Central memory CD8-positive, alpha-beta T cell (primary cell): ENCODE results near the gene TTC3.
A peak's percentile ranks its signal among the peaks of the same experiment; 100 is the strongest.

Source experiments
- ATAC-seq: fragments of 150-1000 bp; cut with Tn5 transposase; replicated peaks from 2 replicates; pipeline ENCODE4 v1.10.0; 2022; ENCODE audit warnings: mild to moderate bottlenecking, moderate FRiP score, moderate number of reproducible peaks; ENCODE audit not compliant: poor library complexity, severe bottlenecking; ENCODE audit errors: extremely low read depth
- DNase-seq, 2 donors: peaks; one replicate each; pipeline ENCODE4 v3.0.0; 2021; ENCODE audit warnings: low spot score in 2 of 2
- H3K27ac Mint-ChIP-seq: one replicate; pipeline ENCODE4 v1.8.0; 2022; ENCODE audit warnings: low read depth, mild to moderate bottlenecking, moderate library complexity, mixed read lengths
- H3K27me3 Mint-ChIP-seq: one replicate; pipeline ENCODE4 v1.8.0; 2022; ENCODE audit warnings: mixed read lengths
- H3K36me3 Mint-ChIP-seq: one replicate; pipeline ENCODE4 v1.8.0; 2022; ENCODE audit warnings: mild to moderate bottlenecking, moderate library complexity, mixed read lengths; ENCODE audit not compliant: insufficient read depth
- H3K4me1 Mint-ChIP-seq: one replicate; pipeline ENCODE4 v1.8.0; 2022; ENCODE audit warnings: mixed read lengths
- H3K4me3 Mint-ChIP-seq: one replicate; pipeline ENCODE4 v1.8.0; 2022; ENCODE audit warnings: mild to moderate bottlenecking, moderate library complexity, mixed read lengths
- H3K9me3 Mint-ChIP-seq: one replicate; pipeline ENCODE4 v1.8.0; 2022; ENCODE audit warnings: mixed read lengths

TTC3 gene

DNA sequence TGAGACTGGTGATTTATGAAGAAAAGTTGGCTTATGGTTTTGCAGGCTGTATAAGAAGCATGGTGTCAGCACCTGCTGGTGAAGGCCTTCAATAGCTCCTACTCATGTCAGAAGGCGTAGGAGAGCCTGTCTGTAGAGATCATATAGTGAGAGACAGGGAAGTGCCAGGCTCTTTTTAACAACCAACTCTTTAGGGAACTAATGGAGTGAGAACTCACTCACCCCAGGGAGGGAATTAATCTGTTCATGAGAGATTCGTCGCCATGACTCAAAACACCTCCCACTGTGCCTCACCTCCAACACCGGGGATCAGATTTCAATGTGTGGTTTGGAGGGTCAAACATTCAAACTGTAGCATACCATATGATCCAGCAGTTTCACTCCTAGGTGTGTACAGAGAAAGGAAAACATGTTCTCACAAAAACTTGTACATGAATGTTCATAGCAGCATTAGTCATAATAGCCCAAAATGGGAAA is 72.6 kb downstream of the TTC3 start:
- Mint-ChIP-seq H3K36me3 (peaks cover 35% of the 10 kb centered on the region), H3K27ac (no peak overlapping the region)

DNA sequence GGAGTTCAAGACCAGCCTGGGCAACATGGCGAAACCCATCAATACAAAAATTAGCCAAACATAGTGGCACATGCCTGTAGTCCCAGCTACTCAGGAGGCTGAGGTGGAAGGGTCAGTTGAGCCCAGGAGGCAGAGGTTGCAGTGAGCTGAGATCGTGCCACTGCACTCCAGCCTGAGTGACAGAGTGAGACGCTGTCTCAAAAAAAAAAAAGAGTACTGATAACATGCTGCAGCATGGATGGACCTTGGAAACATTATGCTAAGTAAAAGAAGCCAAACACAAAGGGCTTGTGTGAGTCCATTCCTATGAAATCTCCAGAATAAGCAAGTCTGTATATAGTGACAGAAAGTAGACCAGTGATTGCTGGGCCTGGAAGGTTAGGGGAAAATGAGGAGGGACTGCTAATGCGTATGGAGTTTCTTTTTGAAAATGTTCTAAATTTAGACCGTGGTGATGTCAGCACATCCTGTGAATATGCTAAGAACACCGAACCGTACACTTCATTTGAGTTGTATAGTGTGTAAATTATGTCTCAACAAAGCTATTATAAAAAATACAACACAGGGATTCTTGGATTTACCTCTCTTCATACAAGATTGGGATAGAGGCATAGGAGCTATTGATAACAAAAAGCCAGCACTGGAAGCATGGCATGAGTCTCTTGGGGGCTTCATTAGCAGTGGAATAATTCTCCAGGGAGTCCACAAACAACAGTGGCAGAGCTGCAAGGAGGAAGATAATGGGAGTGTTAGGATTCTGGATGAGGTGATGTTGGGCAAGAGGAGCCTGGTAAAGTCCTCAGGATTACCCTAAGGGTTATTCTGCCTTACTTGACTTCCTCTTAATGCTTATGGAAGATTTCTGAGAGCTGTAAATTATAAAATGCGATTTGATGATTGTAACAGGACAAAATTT is 73.5 kb downstream of the TTC3 start:
- no peak overlapping the region for H3K4me3 Mint-ChIP-seq
- peaks cover 40% of the 10 kb centered on the region for H3K36me3 Mint-ChIP-seq
- H3K27me3 Mint-ChIP-seq = no peaks in the 10 kb centered on the region
- no peak for ATAC-seq
- no peak overlapping the region for H3K27ac Mint-ChIP-seq
- no peaks in the 10 kb centered on the region for H3K9me3 Mint-ChIP-seq
- H3K4me1 Mint-ChIP-seq = no peaks in the 10 kb centered on the region
- DNase-seq = no peak

More for the DNA sequence above, 72.6 kb downstream of the TTC3 start:
- ATAC-seq (no peak), DNase-seq (no peak)
- Mint-ChIP-seq H3K4me1 (no peaks in the 10 kb centered on the region), H3K4me3 (no peak overlapping the region), H3K9me3 (no peaks in the 10 kb centered on the region), H3K27me3 (no peaks in the 10 kb centered on the region)

DNA sequence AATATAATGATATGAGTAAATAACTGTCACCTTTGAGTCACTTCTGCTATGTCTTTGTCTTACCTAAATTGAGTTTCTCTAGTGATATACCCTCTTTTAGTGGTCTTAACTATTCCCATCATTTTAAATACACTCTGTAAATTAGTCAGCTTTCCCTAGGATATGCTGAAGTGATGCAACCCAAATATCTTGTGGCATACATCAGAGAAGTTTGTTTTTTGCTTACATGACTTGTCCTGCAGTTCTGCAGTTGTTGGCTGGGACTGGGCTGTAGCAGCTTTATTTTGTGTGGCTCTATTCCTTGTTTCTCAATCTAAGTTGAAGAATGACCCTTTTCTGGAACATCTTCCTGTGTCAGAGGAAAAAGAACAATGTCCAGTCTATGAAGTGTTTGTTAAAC is 76.4 kb downstream of the TTC3 start:
- H3K4me3 Mint-ChIP-seq = no peak overlapping the region

GRCh38 chr21:37153196-37153934 is 80.3 kb downstream of the TTC3 start:
- DNase-seq (no peak), ATAC-seq (no peak)
- no peaks in the 10 kb centered on the region for H3K9me3 Mint-ChIP-seq

More for the DNA sequence above, 76.4 kb downstream of the TTC3 start:
- Mint-ChIP-seq H3K36me3 (peaks cover 52% of the 10 kb centered on the region), H3K4me1 (no peaks in the 10 kb centered on the region), H3K27me3 (no peaks in the 10 kb centered on the region), H3K27ac (no peak overlapping the region), H3K9me3 (no peaks in the 10 kb centered on the region)
- no peak for ATAC-seq
- DNase-seq = no peak

DNA sequence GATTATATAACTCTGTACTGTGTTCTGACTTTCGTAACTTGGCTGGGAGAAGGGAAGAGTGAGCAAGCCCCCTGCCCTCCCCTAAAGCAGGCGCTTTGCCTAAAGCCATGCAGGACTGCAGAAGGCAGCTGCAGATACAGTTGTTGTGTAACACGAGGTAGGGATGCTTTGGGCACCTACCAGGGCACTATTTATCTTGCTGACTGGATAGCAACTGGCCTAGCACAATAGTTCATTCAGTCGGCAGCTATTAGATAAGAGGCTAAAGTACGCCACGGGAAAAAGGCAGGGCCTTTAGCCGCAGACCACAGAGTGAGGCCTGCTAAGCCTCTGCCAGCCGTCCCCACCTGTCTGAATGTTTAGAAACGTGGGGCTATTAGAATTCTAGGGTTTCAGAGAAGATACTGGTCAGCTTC is 80.9 kb downstream of the TTC3 start:
- Mint-ChIP-seq H3K4me3 (no peak overlapping the region), H3K4me1 (no peaks in the 10 kb centered on the region), H3K36me3 (peaks cover 42% of the 10 kb centered on the region), H3K9me3 (no peaks in the 10 kb centered on the region), H3K27me3 (no peaks in the 10 kb centered on the region), H3K27ac (no peak overlapping the region)
- ATAC-seq = no peak
- DNase-seq = no peak

More at GRCh38 chr21:37153196-37153934, 80.3 kb downstream of the TTC3 start:
- Mint-ChIP-seq H3K4me3 (no peak overlapping the region), H3K27ac (no peak overlapping the region), H3K27me3 (no peaks in the 10 kb centered on the region), H3K36me3 (peaks cover 41% of the 10 kb centered on the region), H3K4me1 (no peaks in the 10 kb centered on the region)

GRCh38 chr21:37155186-37155585 is 82.1 kb downstream of the TTC3 start:
- Mint-ChIP-seq H3K9me3 (no peaks in the 10 kb centered on the region), H3K27ac (peak overlapping the region; percentile 29), H3K4me3 (no peak overlapping the region), H3K27me3 (no peaks in the 10 kb centered on the region), H3K4me1 (no peaks in the 10 kb centered on the region), H3K36me3 (peaks cover 40% of the 10 kb centered on the region)
- DNase-seq = no peak
- ATAC-seq = no peak

GRCh38 chr21:37157938-37158337 is 84.9 kb downstream of the TTC3 start:
- no peak overlapping the region for H3K4me3 Mint-ChIP-seq
- H3K4me1 Mint-ChIP-seq = no peaks in the 10 kb centered on the region

DNA sequence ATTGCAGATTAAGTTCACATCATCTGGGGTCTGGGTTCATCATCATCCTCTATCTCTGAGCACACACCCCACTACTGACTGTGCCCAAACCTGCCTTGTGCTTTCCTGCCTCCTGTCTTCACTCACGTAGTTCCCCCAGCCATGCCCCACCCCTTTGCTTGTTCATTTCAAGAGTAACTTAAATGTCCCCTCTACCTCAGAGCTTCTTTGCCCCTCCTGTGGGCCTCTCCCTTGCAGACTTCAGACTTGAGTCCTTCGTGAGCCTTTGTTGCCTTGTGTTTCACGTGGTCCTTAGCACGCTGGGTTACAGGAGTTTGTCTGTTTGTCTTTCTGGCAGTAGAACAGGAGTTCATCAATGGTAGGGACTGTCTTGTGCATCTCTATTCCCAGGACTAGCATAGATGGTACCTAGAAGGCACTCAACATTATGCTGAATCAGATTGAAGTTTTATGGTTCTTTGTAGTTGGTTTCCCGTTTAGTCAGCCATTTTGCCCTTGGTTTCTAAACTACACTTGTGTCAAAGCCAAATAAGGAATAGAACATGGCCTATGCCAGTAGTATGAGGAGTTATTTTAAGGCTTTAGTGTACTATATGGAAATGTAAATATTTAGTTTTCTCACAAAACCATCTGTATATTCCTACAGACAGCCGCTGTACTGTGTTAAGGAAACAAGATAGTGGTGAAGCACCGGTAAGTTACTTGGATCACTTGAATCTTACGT is 86.2 kb downstream of the TTC3 start:
- Mint-ChIP-seq H3K27ac (no peak overlapping the region), H3K36me3 (peaks cover 34% of the 10 kb centered on the region), H3K27me3 (no peaks in the 10 kb centered on the region), H3K4me1 (no peaks in the 10 kb centered on the region), H3K4me3 (no peak overlapping the region), H3K9me3 (no peaks in the 10 kb centered on the region)
- ATAC-seq (no peak), DNase-seq (no peak)

More at GRCh38 chr21:37157938-37158337, 84.9 kb downstream of the TTC3 start:
- H3K9me3 Mint-ChIP-seq = no peaks in the 10 kb centered on the region
- H3K27ac Mint-ChIP-seq = no peak overlapping the region
- ATAC-seq = no peak
- H3K36me3 Mint-ChIP-seq = peaks cover 34% of the 10 kb centered on the region
- no peaks in the 10 kb centered on the region for H3K27me3 Mint-ChIP-seq
- DNase-seq = no peak

GRCh38 chr21:37159949-37160348 is 86.9 kb downstream of the TTC3 start:
- Mint-ChIP-seq H3K4me1 (no peaks in the 10 kb centered on the region), H3K27me3 (no peaks in the 10 kb centered on the region), H3K9me3 (no peaks in the 10 kb centered on the region), H3K36me3 (peaks cover 37% of the 10 kb centered on the region), H3K4me3 (no peak overlapping the region), H3K27ac (no peak overlapping the region)
- ATAC-seq (no peak), DNase-seq (no peak)

GRCh38 chr21:37164742-37165141 is 91.7 kb downstream of the TTC3 start:
- no peaks in the 10 kb centered on the region for H3K4me1 Mint-ChIP-seq
- no peak overlapping the region for H3K4me3 Mint-ChIP-seq
- DNase-seq = no peak
- H3K36me3 Mint-ChIP-seq = peaks cover 44% of the 10 kb centered on the region
- ATAC-seq = no peak
- H3K27ac Mint-ChIP-seq = no peak overlapping the region
- no peaks in the 10 kb centered on the region for H3K27me3 Mint-ChIP-seq
- no peaks in the 10 kb centered on the region for H3K9me3 Mint-ChIP-seq

- Mint-ChIP-seq H3K27ac (no peak overlapping the region), H3K4me3 (no peak overlapping the region), H3K9me3 (no peaks in the 10 kb centered on the region), H3K4me1 (no peaks in the 10 kb centered on the region), H3K36me3 (peaks cover 41% of the 10 kb centered on the region), H3K27me3 (no peaks in the 10 kb centered on the region)
- no peak for ATAC-seq
- DNase-seq = no peak
Observed at GRCh38 chr21:37165586-37165985, 92.5 kb downstream of the TTC3 start.

DNA sequence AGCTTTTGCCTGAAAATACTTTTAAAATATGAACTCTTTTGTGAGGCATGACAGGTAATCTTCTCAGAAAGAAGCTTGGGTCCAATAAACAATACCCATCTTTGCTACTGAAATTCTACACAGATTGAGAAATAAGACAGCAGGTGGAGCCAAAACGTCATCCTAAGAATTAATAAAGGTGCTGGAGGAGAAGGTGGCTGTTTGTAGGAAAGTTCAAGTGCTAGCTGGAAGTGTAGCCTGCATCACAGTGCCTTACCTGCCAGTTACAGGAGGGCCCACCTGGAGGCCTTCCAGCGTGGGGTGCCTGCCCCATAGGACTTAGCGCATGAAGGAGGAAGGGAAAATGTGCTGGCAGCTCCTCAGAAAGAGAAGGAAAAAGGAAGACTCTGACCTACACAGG is 93.7 kb downstream of the TTC3 start:
- Mint-ChIP-seq H3K27ac (peak overlapping the region; percentile 20), H3K9me3 (no peaks in the 10 kb centered on the region), H3K4me3 (no peak overlapping the region), H3K4me1 (no peaks in the 10 kb centered on the region), H3K36me3 (peaks cover 36% of the 10 kb centered on the region), H3K27me3 (no peaks in the 10 kb centered on the region)
- DNase-seq (no peak), ATAC-seq (no peak)
